K562 (cell line): Measurements from ENCODE around the gene SMOC2. TPM values are rescaled to one million over a fixed set of nuclear protein-coding genes. Genes with fewer than 3 reads are reported as not detected.

ENCODE experiments used
- ATAC-seq: fragments of 200-7000 bp; cut with Tn5 transposase; 3 replicates; pipeline ENCODE4 v1.9.1; 2020; ENCODE audit warnings: moderate library complexity
- BruUV-seq: library from RNA; stranded (reverse); fragments of 400-500 nt; replicated peaks from 2 replicates; lab custom pipeline; 2021; lab: Mats Ljungman, UMichigan
- CTCF ChIA-PET: fragments of 300-600 bp; formaldehyde crosslinking; extraction: SDS; loops from one replicate; lab custom pipeline; 2021; ENCODE audit warnings: low intra/inter-chr PET ratio; lab: Yijun Ruan, JAX
- POLR2A ChIA-PET: fragments of 300-600, 350-650 bp; sonication (Branson Sonifier 250); formaldehyde crosslinking; extraction: SDS; loops from one replicate; lab custom pipeline; 2021; ENCODE audit warnings: antibody characterized with exemption, inconsistent platforms; lab: Yijun Ruan, JAX
- DNase-seq, 4 experiments: peaks; one replicate each; pipeline versions ENCODE4 v3.0.0 to v3.0.0-alpha.2; 2011 to 2018; ENCODE audit warnings: low spot score in 3 of 4, mixed read lengths in 3 of 4; ENCODE audit errors: extremely low read depth in 1 of 4
- FAIRE-seq: peaks from 2 replicates; lab custom pipeline; 2011; peaks lifted over from hg19 to GRCh38; lab: Jason Lieb, UNC
- H2AFZ ChIP-seq: 2 replicates; pipeline ENCODE4 v1.6.0; 2011; ENCODE audit warnings: low read depth, low read length, control low read depth, inconsistent platforms
- H3K27ac ChIP-seq: fragments of 200-600 bp; 3 replicates; pipeline ENCODE4 v1.8.0; 2011; ENCODE audit warnings: low read depth, mild to moderate bottlenecking, control low read depth, inconsistent platforms, low read length, moderate library complexity, mixed read lengths; ENCODE audit errors: extremely low read depth
- H3K27me3 ChIP-seq, 2 experiments: fragments of 300-600 bp in 1 of 2; 2 replicates in 1 of 2; 3 replicates in 1 of 2; pipeline versions ENCODE4 v1.6.0 to v1.8.0; 2011; ENCODE audit warnings: inconsistent platforms in 2 of 2, low read length in 2 of 2, mild to moderate bottlenecking in 1 of 2, mixed read lengths in 1 of 2, moderate library complexity in 1 of 2; ENCODE audit not compliant: control insufficient read depth in 2 of 2, insufficient read depth in 2 of 2
- H3K36me3 ChIP-seq: fragments of 300-600 bp; 3 replicates; pipeline ENCODE4 v1.8.0; 2011; ENCODE audit warnings: mild to moderate bottlenecking, low read length, inconsistent platforms; ENCODE audit not compliant: control insufficient read depth, insufficient read depth
- H3K4me1 ChIP-seq, 2 experiments: fragments of 200-600 bp in 1 of 2; replicated peaks in 1 of 2; 2 replicates in 1 of 2; 3 replicates in 1 of 2; pipeline versions ENCODE4 v1.5.1 to v1.8.0; 2011; ENCODE audit warnings: inconsistent platforms in 2 of 2, low read length in 2 of 2, mild to moderate bottlenecking in 1 of 2, mixed read lengths in 1 of 2, moderate library complexity in 1 of 2; ENCODE audit not compliant: control insufficient read depth in 2 of 2, insufficient read depth in 2 of 2
- H3K4me2 ChIP-seq: 2 replicates; pipeline ENCODE4 v1.6.1; 2011; ENCODE audit warnings: low read length, control low read depth, inconsistent platforms, mixed read lengths; ENCODE audit not compliant: insufficient read depth
- H3K4me3 ChIP-seq: fragments of 200-600 bp; sonication (generic), shearing (Covaris generic); 2 replicates; pipeline ENCODE4 v1.5.1; 2016; ENCODE audit warnings: control low read depth, inconsistent platforms
- H3K79me2 ChIP-seq: fragments of 200-600 bp; 3 replicates; pipeline ENCODE4 v1.8.0; 2011; ENCODE audit warnings: low read length, inconsistent platforms; ENCODE audit not compliant: control insufficient read depth, insufficient read depth
- H3K9ac ChIP-seq, 2 experiments: 2 replicates each; pipeline versions ENCODE4 v1.6.0 to v1.6.1; 2011; ENCODE audit warnings: low read depth in 2 of 2, low read length in 2 of 2, control low read depth in 1 of 2, inconsistent platforms in 1 of 2, mild to moderate bottlenecking in 1 of 2, mixed read lengths in 1 of 2; ENCODE audit not compliant: insufficient read depth in 1 of 2
- H3K9me1 ChIP-seq: one replicate; pipeline ENCODE4 v1.6.0; 2011; ENCODE audit warnings: inconsistent platforms, mild to moderate bottlenecking, low read length, moderate library complexity; ENCODE audit not compliant: control insufficient read depth, insufficient read depth
- H3K9me3 ChIP-seq: replicated peaks from 2 replicates; pipeline ENCODE4 v1.5.1; 2011; ENCODE audit warnings: low read depth, low read length, inconsistent platforms; ENCODE audit not compliant: control insufficient read depth, insufficient read depth
- H4K20me1 ChIP-seq: replicated peaks from 2 replicates; pipeline ENCODE4 v1.6.1; 2011; ENCODE audit warnings: low read length, inconsistent platforms, mixed read lengths; ENCODE audit not compliant: control insufficient read depth, insufficient read depth
- COPS2 ChIP-seq: fragments of 450-650 bp; conservative IDR thresholded peaks from 2 replicates; pipeline ENCODE4 v1.6.1; 2016; ENCODE audit warnings: mild to moderate bottlenecking, moderate library complexity
- ETS1 ChIP-seq: conservative IDR thresholded peaks from 2 replicates; pipeline ENCODE4 v1.6.1; 2011; ENCODE audit warnings: low read depth, mild to moderate bottlenecking, low read length; ENCODE audit not compliant: control insufficient read depth
- KAT8 ChIP-seq: fragments of 450-650 bp; IDR thresholded peaks from 2 replicates; pipeline ENCODE4 v1.6.1; 2016; ENCODE audit warnings: low read depth, mild to moderate bottlenecking
- MAFG ChIP-seq: fragments of 450-650 bp; conservative IDR thresholded peaks from 2 replicates; pipeline ENCODE4 v1.6.1; 2016; ENCODE audit warnings: missing genetic modification characterization, missing compliant biosample characterization
- RBM34 ChIP-seq: fragments of 200-400 bp; formaldehyde crosslinking; IDR thresholded peaks from 2 replicates; pipeline ENCODE4 v1.6.1; 2018; ENCODE audit warnings: low read length, borderline replicate concordance; ENCODE audit not compliant: insufficient read depth
- RHOXF2B ChIP-seq: fragments of 250-450 bp; sonication (Bioruptor Pico); conservative IDR thresholded peaks from 2 replicates; pipeline ENCODE4 v1.5.1; 2021
- SFPQ ChIP-seq: fragments of 200-400 bp; formaldehyde crosslinking; IDR thresholded peaks from 2 replicates; pipeline ENCODE4 v1.6.1; 2017; ENCODE audit warnings: mild to moderate bottlenecking, low read depth, low read length, moderate library complexity
- TRIM28 ChIP-seq: fragments of 450-650 bp; IDR thresholded peaks from 2 replicates; pipeline ENCODE4 v1.6.1; 2017
- TSHZ1 ChIP-seq: fragments of 250-450 bp; sonication (Bioruptor Pico); IDR thresholded peaks from 2 replicates; pipeline ENCODE4 v1.4.0; 2020; ENCODE audit warnings: mild to moderate bottlenecking, moderate library complexity
- ZNF146 ChIP-seq: IDR thresholded peaks from one replicate; pipeline ENCODE4 v1.6.1; 2018; ENCODE audit warnings: missing compliant biosample characterization; ENCODE audit not compliant: unreplicated experiment
- ZNF280B ChIP-seq: fragments of 250-450 bp; sonication (Bioruptor Pico); IDR thresholded peaks from 2 replicates; pipeline ENCODE4 v1.5.1; 2021; ENCODE audit warnings: mild to moderate bottlenecking
- WGBS: fragments of 100-300 bp; shearing (Covaris generic); methylation state at CpG from one replicate; pipeline ENCODE4 v1.1.6; 2016; ENCODE audit warnings: low coverage, mixed read lengths; ENCODE audit not compliant: insufficient coverage; ENCODE audit errors: missing lambda C conversion rate; 5-methylcytosine and 5-hydroxymethylcytosine counted together
- in situ Hi-C: fragments of 300-500 bp; cut with MboI; formaldehyde crosslinking; loops from 4 replicates; pipeline ENCODE4 v1.15.0; 2018; ENCODE audit warnings: inconsistent platforms, mixed read lengths
- intact Hi-C: fragments of 100-400 bp; cut with micrococcal nuclease; formaldehyde crosslinking; loops from 2 replicates; pipeline ENCODE4 v1.14.2; 2022
- polyA plus RNA-seq, 8 experiments: library from polyadenylated mRNA; depleted of rRNA in 4 of 8; stranded (reverse) in 5 of 8; unstranded in 3 of 8; fragments of >200 nt; fragmentation: Nextera tagmentation in 2 of 8; fragmentation: Illumina TruSeq in 1 of 8; extraction: Ambion mirVana in 2 of 8; extraction: Trizol in 1 of 8; gene quantifications; 2 replicates each; pipeline versions ENCODE4 v1.2.1 to v1.2.3, GENCODE V29; 2011 to 2014; ENCODE audit warnings: inconsistent platforms in 1 of 8, missing spikeins in 1 of 8
- total RNA-seq, 7 experiments: library from RNA; depleted of rRNA in 6 of 7; stranded (reverse); fragments of >200 nt in 6 of 7; fragmentation: Illumina TruSeq in 2 of 7; extraction: Trizol in 2 of 7; gene quantifications; 2 replicates each; pipeline versions ENCODE4 v1.2.1 to v1.2.3, GENCODE V29; 2011 to 2021; ENCODE audit warnings: low replicate concordance in 1 of 7

SMOC2 gene
- total and polyA plus RNA-seq, 9 of the 15 experiments (the other 6 are each of a cell fraction or from before 2014, with no cell fraction given), result 0.45 to 2.3 (median 1.1) TPM

GRCh38 chr6:168684471-168684870 is 243.5 kb downstream of the SMOC2 start:
- H3K4me3 ChIP-seq, result no peak overlapping the region
- ATAC-seq (no peak), DNase-seq (no peak), FAIRE-seq (no peak)
- H3K9me3 ChIP-seq, result no peaks in the 10 kb centered on the region
- no peak overlapping the region for H3K4me2 ChIP-seq
- no peak overlapping the region for H2AFZ ChIP-seq
- intact Hi-C loops, result no loop called here
- no peaks in the 10 kb centered on the region for H3K79me2 ChIP-seq
- peaks cover 0 to 2% of the 10 kb centered on the region in 2 experiments; a peak in 1 of 5 replicates for H3K4me1 ChIP-seq
- WGBS, result 0% methylated on average over 8 of the region's 8 CpGs
- POLR2A ChIA-PET, result no interaction called here
- H3K27ac ChIP-seq, result no peak overlapping the region
- in situ Hi-C loops, result no loop called here
- H3K36me3 ChIP-seq, result no peaks in the 10 kb centered on the region
- H3K27me3 ChIP-seq, result peaks cover 28 to 54% of the 10 kb centered on the region in 2 experiments; a peak in 3 of 5 replicates
- H3K9ac ChIP-seq, result no peak overlapping the region
- 0 out of 2 replicates have a peak, but pooled peaks cover 3% of the 10 kb centered on the region for H4K20me1 ChIP-seq
- CTCF ChIA-PET, result no interaction called here
- BruUV-seq, result no TSS peak
- TF ChIP-seq ZNF280B (no peak), SFPQ (no peak), TSHZ1 (CRISPR knock-in tag) (no peak), KAT8 (no peak), MAFG (tag) (no peak), ETS1 (no peak), RBM34 (no peak), TRIM28 (no peak), COPS2 (no peak), RHOXF2B (CRISPR knock-in tag) (no peak), ZNF146 (CRISPR knock-in tag) (no peak)
- H3K9me1 ChIP-seq, result no peaks in the 10 kb centered on the region
